Measurements from ENCODE around the gene GNAQ. TPM values are rescaled to one million over a fixed set of nuclear protein-coding genes. Genes with fewer than 3 reads are reported as not detected.
A peak's percentile ranks its signal among the peaks of the same experiment; 100 is the strongest.

The GNAQ gene
- total and polyA plus RNA-seq, 8 donors: 55.5 to 95.5 (median 62.8) TPM

GRCh38 chr9:77980622-77981021, 51.0 kb downstream of the GNAQ start:
- peak overlapping the region in 1 of 2 donors; percentile 35 for H3K27ac ChIP-seq
- ATAC-seq: no peak
- intact Hi-C loops (cut with DNase I): no loop called here
- H3K36me3 ChIP-seq: peaks cover 0 to 4% of the 10 kb centered on the region in 2 donors
- TF ChIP-seq, protein P1, sequence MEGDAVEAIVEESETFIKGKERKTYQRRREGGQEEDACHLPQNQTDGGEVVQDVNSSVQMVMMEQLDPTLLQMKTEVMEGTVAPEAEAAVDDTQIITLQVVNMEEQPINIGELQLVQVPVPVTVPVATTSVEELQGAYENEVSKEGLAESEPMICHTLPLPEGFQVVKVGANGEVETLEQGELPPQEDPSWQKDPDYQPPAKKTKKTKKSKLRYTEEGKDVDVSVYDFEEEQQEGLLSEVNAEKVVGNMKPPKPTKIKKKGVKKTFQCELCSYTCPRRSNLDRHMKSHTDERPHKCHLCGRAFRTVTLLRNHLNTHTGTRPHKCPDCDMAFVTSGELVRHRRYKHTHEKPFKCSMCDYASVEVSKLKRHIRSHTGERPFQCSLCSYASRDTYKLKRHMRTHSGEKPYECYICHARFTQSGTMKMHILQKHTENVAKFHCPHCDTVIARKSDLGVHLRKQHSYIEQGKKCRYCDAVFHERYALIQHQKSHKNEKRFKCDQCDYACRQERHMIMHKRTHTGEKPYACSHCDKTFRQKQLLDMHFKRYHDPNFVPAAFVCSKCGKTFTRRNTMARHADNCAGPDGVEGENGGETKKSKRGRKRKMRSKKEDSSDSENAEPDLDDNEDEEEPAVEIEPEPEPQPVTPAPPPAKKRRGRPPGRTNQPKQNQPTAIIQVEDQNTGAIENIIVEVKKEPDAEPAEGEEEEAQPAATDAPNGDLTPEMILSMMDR (IDR thresholded peaks at IDR 0.05): no peak
- H3K4me1 ChIP-seq: peaks cover 27 to 89% of the 10 kb centered on the region in 2 donors
- no peaks in the 10 kb centered on the region for H3K27me3 ChIP-seq
- H3K9me3 ChIP-seq: no peaks in the 10 kb centered on the region
- no peak for DNase-seq
- no peak overlapping the region for H3K4me3 ChIP-seq

DNA sequence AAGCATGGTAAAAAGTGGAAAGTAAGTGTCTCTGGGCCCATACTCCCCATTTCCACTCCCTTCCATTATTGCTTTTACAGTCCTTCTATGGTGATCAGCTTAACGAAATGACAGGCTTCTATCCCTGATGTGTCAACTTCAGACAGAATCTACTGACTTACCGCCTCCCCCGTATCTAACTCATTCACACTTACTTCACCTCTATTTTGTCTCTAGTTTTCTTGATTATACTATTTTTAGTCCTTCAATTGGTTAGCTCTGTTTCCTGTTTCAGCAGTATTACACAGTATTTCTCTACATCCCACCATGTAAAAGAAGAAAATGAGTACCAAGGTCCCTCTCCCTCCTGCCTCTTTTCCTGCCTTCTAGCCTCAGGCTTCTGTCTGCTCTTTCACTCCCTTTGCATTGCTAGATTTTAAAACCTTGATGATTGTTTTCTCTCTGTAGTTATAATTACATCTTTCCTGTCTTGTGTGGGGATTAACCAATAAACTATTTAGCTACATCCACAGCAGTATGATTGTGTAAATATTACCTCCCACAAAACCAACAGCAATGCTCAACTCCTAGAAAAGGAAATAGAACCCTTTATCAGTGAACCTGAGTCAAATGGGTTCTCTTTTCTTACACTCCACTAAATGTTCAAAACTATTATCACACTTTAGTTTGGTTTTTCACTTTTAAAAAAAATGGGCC, 53.4 kb downstream of the GNAQ start:
- TF ChIP-seq, protein P1 (IDR thresholded peaks at IDR 0.05): no peak
- H3K27ac ChIP-seq: peak overlapping the region; percentile 49 to 77

DNA sequence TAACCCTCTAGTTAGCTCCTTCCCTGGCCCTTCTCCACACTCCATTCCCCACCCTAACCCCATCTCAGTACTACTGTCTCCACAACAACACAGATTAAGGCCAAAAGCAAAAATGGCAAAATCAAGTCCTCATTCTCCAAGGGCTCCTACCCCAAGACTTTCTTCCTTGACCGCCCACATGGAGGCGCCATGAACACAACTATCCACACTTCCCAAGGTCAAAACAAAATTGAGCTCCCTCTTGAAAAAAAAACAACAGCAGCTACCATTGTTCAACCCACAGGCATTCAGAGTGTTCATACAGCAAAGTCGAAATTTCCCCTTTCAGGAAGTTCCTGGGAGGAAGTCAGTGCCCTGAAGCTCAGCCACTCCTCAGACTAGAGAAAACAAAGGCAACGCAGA, 54.4 kb downstream of the GNAQ start:
- Histone ChIP-seq H3K27me3 (no peaks in the 10 kb centered on the region), H3K9me3 (no peaks in the 10 kb centered on the region), H3K36me3 (peaks cover 0 to 4% of the 10 kb centered on the region in 2 donors), H3K4me1 (peaks cover 27 to 62% of the 10 kb centered on the region in 2 donors), H3K4me3 (no peak overlapping the region), H3K27ac (peak overlapping the region in 1 of 2 donors; percentile 77)
- TF ChIP-seq, protein P1 (IDR thresholded peaks at IDR 0.05): peak; percentile 41 to 54
- intact Hi-C loops (cut with DNase I): no loop called here
- peak in 2 of 4 donors; percentile 51 to 54 for DNase-seq
- peak; percentile 82 for ATAC-seq

More for the DNA sequence above, 53.4 kb downstream of the GNAQ start:
- Histone ChIP-seq H3K4me1 (peaks cover 27 to 72% of the 10 kb centered on the region in 2 donors), H3K9me3 (no peaks in the 10 kb centered on the region), H3K27me3 (no peaks in the 10 kb centered on the region), H3K4me3 (no peak overlapping the region), H3K36me3 (peaks cover 0 to 4% of the 10 kb centered on the region in 2 donors)
- DNase-seq (no peak), ATAC-seq (no peak)
- intact Hi-C loops (cut with DNase I): no loop called here

DNA sequence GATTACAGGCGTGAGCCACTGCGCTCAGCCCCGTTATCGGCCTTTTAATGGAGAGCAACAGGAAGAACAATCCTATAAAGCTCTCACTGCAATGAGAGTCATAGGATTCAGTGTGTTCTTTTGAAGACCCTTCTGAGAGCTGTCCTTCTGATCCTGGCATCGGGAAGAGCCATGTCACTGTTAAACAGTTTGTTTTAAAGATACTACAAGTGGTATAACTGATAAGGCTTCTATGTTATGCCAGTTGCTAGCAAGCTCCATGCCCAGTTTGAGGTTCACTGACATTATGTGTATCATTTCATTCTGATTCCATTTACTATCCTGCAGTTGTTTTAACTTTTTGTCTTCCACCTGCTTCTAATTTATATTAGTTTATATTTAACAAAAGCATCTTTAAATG, 55.8 kb downstream of the GNAQ start:
- H3K9me3 ChIP-seq: no peaks in the 10 kb centered on the region
- peaks cover 17 to 48% of the 10 kb centered on the region in 2 donors for H3K4me1 ChIP-seq
- DNase-seq (no peak), ATAC-seq (no peak)
- H3K4me3 ChIP-seq: no peak overlapping the region
- no peak overlapping the region for H3K27ac ChIP-seq
- peaks cover 0 to 4% of the 10 kb centered on the region in 2 donors for H3K36me3 ChIP-seq
- TF ChIP-seq, protein P1 (IDR thresholded peaks at IDR 0.05): no peak
- H3K27me3 ChIP-seq: no peaks in the 10 kb centered on the region
- intact Hi-C loops (cut with DNase I): no loop called here

- Histone ChIP-seq H3K4me1 (peaks cover 12 to 46% of the 10 kb centered on the region in 2 donors), H3K27me3 (no peaks in the 10 kb centered on the region), H3K9me3 (no peaks in the 10 kb centered on the region), H3K4me3 (no peak overlapping the region), H3K27ac (no peak overlapping the region), H3K36me3 (peaks cover 0 to 4% of the 10 kb centered on the region in 2 donors)
- intact Hi-C loops (cut with DNase I): no loop called here
- no peak for ATAC-seq
- TF ChIP-seq, protein P1 (IDR thresholded peaks at IDR 0.05): no peak
- DNase-seq: no peak
These were observed 56.6 kb downstream of the GNAQ start for GRCh38 chr9:77975036-77975435.
